NOMO-1 treated with DMSO at 0.1 percent for 48 hours (cell line): ENCODE data around the gene HAPLN3.
A peak's percentile ranks its signal among the peaks of the same experiment; 100 is the strongest.

Experiments
- DNase-seq: peaks from one replicate; lab custom pipeline; 2025; ENCODE audit not compliant: unreplicated experiment; lab: John Stamatoyannopoulos, UW

Gene HAPLN3

DNA sequence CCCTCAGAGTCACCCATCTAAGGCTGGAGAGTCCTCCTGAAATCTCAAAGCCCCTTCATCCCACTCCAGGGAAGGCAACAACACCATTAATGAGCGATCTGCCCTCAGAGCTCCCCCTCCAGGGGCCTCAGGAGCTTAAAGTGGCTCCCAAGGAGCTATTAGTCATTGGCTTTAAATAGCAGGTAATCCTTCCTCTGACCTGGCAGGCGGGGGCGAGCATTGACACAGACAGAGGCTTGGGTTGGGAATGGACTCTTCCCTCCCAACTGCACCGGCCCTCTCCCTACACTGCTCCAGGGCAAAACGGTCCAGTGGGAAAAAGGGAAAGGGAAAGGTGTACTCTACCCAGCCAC lies 16.4 kb upstream of the HAPLN3 start:
- no peak for DNase-seq

DNA sequence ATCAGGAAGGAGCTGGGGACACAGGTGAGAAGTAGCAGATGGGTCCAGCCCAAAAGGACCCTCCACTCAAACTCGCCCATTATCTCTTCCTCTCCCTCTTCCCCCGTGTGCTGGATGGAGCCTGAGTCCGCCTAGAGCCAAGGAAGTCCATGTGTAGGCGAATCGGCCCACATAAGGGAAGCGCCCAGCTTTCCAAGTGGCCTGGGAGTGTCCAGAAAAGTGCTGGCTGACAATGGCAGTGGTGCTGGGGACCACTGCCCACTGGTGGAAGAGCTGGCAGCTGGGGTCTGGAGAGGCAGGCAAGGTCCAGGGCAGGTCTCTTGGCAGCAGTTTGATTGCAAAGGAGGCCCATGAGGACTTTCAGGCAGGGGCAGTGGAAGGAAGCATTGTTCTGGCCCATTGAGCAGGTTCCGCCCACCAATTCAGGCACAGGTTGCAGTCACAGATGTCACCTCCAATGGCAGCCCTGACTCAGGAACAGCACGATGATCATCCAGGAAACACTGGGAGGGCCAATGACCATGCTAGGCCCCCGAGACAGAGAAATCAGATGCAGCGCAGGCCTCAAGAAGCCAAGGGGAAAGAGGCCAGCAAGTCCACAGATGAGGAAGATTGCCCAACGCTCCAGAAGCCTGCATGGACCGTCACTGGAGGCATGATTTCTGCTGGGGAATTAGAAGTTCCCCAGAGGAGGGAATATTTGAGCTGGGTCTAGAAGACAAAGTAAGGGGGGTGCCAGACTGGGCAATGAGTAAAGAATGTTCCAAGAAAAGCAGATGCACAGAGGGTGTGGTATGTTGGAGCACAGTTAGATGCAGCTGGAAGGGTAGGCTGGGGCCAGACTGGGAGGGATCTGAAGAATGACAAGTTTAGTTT lies 14.8 kb upstream of the HAPLN3 start:
- no peak for DNase-seq

DNA sequence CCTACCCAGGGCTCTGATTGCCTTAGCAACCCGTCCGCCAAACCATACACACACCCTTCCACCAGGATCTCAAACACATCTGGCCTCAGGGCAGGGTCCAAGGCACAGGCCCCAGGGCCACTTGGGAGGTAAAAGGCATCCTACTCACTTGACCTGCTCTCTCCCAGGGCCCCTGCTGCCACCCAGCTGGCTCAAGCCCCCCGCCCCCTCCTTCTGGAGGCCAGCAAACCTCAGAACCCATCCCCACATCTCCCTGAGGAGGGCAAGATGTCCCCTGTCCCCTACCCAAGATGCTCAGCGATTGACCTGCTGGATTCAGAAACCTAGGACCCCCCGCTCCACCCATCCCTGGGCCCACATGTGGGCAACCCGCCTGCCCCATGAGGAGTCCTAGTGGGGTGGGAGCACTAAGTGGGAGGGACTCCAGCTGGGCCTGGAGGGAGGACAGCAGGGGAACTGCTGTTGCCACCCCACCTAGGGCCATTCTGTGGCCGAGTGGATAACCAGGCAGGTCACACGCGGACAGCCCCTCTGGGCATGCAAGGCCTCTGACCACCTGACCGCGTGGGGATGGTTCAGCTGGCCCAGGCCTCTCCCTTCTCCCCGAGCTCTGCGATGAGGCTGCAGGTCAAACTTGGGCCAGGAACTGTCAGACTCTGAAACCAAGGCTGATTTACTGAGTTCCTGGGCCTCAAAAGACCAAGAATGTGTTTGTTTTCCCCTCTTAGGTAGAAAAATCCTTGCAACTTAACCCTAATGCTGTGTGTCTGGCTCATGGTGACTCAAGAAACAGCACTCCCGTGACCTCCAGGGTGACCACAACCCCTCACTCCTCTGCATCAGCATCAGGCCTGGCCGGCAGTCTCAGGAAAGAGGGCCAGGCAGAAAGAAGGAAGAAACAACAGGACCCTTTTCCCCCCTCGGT lies 13.6 kb upstream of the HAPLN3 start:
- DNase-seq: no peak

DNA sequence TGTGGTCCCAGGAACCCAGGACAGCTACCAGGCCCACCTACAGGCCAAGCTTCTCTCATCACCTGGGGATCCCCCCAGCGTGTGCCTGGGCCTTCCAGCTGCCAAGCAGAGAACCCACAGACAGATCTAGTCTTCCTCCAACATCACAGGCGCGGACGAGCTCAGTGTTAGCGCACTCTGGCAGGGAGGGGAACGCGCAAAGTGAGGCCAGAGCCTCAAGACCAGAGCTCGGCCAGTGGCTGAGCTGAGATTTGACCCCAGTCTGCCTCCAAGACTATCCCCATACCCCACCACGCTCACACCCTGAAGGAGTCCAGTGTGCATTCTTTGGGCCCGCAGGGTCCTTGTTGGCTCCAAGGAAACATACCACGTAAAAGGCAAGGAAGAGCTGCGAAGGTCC lies 12.8 kb upstream of the HAPLN3 start:
- DNase-seq: no peak

DNA sequence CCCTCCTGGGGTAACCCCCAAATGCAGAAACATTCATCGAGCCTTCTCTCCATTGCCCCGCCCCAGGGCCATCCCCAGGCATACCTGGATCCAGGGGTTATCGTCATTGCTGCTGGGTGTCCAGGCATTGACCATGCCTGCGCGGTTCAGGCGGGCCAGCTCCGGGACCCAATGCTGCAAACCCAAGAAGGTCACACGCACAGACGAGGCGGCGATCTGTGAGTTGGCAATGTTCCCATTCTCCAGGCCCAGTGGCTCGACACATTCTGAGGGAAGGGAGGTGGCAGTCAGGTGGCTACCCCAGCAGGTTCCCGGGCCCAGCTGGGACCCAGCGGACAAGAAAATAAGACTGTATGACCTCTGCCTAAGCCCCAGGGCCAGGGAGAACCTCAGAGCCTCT lies 11.8 kb upstream of the HAPLN3 start:
- no peak for DNase-seq

DNA sequence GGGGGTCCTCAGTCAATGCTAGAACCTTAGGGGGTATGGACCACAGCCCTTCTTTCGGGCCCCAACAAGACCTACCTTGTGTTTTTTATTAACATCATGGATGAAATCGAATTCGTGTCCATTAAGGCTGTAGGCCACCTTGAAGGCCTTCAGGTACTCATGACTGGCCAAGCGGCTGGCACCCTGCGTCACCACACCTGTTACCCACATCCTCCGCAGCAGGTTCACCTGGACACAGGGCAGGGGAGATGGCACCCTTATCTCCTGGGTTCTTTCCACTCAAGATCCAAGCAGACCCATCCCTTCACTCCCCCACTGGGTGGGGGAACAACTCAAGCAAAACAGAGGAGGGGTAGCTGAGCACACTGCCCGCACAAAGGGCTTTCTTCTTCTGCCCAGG lies 11.2 kb upstream of the HAPLN3 start:
- DNase-seq: no peak

DNA sequence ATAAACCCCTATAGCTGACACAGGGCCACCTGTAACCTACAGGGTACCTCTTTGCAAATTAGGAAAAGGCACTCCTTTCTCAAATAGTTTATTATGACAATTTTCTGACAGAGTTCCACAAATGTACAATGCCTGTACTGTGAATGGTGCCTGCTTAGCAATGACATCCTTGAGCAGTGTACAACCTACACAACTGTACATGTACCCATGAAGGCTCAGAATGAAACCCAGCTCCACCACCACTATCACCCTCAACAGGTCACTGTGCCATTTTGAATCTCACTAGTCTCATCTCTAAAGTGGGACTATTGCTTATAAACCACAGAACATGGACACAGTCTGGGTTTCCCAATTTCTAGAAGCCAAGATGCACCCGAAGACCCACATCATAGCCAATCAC lies 10.8 kb upstream of the HAPLN3 start:
- DNase-seq: no peak

DNA sequence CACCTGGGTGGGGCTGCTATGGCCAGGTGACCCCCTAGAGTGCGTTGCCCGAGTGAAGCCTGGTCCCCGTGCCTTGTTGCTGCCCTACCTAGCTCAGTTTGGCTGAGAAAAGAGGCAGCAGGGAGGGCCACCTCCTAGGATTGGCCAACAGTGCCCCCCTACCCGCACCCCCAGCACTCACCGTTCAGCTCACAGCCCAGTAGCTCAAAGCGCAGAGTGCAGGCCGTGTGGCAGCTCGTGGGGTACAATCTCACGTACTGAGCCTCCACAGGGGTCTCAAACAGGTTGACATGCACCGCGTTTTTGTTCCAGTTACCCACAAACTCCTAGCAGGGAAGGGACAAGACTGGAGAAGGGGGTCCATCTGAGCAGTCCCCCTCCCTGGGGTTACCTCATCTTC lies 10.2 kb upstream of the HAPLN3 start:
- no peak for DNase-seq

DNA sequence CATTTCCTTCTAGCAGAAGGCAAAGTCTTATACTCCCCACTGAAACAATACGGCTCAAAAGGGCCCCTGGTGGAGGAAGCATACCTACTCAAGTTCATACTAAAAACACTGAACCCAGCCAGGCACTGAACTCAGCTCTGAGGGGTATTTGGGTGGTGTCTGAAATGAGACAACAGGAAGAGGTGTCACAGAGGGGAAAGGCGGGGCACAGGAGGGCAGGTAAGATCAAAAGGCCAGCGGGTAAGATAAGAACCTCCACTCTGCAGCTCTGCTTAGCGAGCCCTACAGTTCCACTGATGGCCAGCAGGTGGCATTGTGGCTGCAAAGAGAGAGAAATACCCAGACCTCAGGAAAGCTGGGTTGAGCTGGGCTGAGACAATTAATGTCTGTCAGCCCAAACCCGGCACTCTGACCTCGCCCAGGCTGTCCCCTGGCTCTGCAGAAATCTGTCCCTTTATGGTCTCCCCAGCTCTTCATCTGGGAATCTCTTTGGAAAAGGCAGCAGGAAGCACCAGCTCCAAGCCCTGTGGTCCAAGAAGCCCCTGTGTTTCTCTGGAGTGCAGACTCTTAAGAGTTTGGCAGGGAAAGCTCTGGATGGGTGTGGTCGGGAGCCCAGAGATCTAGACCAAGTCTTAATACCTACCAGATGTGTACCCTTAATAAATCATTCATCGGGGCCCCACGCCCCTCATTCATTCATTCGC lies 9.4 kb upstream of the HAPLN3 start:
- peak; percentile 39 for DNase-seq

DNA sequence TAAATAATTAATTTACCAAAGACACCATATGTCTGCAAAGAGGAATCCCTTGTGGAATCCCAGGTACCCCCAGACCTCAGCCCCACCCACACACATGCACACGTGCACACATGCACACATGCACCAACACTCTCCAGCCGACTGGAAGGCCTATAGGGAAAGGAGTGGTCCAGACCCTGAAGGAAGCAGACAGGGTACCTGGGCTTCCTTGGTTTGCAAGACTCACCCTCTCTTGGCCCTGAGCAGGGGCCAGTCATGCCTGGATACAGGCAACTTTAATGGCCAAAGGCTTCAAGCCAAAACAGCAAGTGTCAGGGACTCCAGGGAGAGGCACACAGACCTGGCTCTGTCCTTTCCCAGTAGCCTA lies 8.9 kb upstream of the HAPLN3 start:
- DNase-seq: no peak

DNA sequence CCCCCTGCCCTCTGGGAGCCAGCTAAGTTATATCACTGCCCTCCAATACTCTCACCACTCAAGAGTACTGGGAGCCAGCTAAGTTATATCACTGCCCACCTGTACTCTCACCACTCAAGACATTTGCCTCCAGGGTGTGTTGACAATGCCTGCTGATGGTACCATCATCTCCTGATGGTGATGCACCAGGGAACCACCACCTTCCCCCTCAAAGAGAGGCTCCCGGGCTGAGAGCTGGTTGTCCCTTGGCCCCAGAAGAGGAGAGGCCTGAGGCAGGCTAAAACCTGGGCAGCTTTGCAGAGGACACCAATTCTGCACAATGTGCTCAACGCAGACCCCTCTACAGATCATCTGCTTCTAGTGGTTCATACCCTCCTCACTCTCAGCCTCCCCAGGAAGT lies 7.5 kb upstream of the HAPLN3 start:
- no peak for DNase-seq

DNA sequence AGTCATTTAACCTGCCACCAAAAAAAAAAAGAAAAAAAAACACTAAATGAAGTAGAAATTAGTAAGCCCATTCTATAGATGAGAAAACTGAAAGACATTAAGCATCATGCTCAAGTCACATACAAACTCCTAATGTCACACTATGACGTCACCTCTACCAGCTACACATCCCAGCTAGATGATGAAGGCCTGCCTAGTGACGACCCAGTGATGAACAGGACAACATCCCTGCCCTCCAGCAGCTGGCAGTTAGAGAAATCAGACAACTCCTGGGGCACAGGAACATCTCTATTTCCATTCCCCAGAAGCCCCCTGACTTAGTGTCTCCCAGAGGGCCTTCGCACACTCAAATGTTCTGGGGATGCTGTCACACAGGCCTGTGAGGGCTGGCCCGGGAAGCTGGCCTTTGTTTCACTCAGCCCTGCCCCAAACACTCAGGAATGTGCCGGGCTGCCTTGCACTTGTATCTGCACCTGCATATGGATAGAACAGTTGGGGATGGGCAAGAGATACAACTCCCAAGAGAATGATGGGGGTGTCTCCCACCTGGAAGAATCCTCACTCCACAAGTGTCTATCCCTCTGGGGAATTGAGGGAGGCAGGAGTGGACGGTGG lies 7.0 kb upstream of the HAPLN3 start:
- no peak for DNase-seq

DNA sequence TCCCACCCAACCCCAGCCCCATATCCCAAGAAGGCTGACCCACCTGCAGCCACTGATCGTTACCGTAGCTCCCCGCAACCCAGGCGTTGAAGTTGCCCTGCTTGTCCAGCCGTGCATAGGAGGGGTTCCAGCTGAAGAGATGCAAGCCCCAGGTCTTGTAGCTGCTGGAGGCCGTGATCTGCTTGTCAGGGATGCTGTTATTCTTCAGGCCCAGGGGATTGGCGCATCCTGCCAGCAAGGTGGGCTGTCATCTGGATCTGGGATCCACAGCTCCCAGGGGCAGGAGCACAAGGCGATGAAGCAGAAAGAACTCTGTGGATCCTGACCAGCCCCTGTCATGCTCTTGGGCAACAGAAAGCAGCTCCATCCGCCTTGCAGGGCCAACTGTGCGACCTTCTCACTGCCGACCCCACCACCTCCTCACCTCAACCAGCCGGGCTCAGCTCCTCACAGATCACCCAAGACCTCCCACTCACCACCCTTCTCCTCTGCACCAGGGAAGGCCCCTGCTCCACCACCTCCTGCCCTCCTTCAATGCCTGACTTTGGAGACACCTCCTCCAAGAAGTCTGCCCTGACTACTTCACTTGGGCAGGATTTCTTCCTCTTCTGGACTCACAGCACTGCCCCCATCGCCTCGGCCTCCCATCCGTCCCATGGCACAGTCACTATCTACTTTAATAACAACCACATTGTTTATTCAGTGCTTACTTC lies 6.3 kb upstream of the HAPLN3 start:
- DNase-seq: no peak

DNA sequence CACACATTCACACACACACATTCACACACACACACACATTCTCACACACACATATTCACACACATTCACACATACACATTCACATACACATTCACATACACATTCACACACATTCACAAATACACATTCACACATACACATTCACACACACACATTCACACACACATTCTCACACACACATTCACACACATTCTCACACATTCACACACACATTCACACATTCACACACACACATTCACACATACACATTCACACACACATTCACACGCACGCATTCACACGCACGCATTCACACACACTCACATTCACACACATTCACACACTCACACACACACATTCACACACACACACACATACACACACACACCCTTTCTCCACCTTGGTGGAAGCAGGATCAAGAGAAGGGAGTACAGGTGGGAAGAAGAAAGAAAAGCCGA lies 5.7 kb upstream of the HAPLN3 start:
- no peak for DNase-seq

DNA sequence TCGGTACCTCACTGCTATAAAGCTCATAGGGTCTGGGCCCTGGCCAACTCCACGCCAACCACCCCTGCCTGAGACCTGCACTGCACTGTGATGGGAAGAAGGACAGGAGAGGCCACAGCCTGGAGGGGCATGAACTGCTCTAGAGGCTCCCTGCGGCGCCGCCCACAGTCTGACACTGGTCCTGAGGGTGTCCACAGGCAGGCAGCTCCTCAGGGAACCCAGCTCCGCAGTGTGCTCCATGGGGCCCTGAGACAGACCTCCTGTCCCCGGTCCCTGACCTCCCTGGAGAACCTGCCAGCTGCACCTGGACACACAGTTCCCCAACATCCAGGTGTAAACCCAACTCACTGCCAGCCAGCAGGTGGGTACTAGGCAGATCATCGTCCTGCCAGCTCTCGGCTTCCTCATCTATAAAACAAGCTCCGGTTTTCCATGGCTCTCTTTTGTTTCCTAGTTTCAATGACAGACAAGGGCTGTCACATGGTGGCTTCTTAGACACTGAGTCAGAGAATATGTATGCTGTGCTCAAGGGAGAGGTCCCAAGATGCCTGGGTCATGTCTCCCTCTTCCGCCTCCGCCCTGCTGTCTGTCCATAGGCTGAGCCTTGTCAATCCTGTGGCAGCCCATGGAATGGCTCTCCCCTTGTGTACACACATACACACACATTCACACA lies 5.1 kb upstream of the HAPLN3 start:
- no peak for DNase-seq

DNA sequence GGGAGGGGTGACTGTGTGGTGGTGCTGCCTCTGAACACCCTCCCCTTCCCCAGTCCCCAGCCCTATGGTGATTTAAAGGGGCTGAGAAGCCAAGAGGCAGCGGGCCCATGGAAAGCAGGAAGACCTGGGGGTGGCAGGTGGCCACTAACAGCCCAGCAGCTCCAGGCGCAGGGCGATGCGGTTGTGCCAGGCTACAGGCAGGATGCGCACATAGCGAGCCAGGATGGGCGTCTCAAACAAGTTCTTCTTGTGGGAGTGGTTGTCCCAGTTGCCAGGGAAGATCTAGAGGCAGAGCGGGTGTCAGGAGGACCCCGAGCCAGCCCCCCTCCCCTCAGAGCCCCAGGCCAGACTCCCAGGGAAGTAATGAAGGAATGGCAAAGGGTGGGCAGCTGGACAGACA lies 3.9 kb upstream of the HAPLN3 start:
- DNase-seq: no peak

DNA sequence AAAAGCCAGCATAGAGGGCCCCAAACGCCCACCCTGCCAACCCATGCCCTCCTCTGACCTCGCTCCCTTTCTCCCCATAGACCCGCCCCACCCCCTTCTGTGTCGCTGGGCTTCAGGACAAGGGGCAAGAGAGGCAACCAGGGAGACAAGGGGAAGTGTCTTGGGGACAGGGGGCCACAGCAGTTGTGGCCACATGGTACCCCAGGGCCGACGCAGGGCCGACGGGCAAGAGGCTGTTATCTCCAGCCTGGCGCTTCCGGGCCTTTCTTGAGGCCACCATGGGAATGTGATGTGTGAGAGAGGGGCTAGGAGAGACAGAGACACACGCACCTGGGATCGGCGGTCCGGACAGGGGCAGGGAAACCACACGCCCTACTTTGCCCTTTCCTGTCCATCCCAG lies 3.4 kb upstream of the HAPLN3 start:
- no peak for DNase-seq

DNA sequence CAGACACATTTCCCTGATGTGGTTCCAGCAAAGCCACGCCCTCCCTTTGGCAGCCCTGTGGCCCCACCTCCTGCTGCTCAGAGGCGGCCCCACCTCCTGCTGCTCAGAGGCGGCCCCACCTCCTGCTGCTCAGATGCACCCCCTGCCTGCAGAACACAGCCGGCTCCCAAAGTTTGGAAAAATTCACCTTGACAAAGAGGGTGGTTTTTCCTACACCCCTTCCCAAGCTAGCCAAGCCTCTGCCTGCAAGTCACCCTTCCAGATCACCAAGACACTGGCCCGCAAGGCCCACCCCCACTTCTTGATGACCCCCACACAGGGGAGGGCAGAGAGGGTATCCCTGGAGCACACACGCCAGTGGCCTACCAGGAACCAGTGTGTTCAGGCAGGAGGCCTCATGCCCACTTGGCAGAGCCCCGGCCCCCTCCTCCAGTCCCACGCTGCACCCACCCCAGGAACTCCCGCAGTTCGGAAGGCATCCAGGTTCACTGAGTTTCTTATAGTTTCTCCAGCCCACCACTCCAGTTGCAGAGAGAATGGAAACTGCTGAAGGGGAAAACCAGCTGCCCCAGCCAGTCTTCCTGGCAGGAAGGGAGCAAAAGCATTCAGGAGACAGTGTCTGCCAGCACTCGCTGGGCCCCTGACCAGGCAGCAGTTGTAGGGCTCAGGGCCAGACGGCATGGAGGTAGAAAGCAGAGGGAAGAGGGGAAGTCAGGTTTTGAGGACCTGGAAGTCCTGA lies 2.3 kb upstream of the HAPLN3 start:
- DNase-seq: peak; percentile 62

DNA sequence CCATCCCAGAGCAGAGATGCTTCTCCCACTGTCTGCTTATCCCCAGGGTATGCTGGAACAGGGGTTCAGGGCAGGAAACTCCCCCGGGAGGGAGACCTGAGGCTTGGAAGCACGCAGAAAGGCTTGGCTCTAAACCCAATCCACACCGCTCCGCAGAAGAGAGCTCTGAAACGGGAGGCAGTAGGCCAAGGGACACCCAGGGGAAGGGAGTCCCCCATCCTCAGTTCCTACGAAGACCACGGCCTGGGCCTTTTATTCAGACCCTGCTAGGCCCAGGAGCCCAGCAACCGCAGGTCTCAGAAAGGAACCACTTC lies 1.8 kb upstream of the HAPLN3 start:
- no peak for DNase-seq
